HepG2 (cell line): Measurements from ENCODE around the gene HACL1. TPM values are rescaled to one million over a fixed set of nuclear protein-coding genes. Genes with fewer than 3 reads are reported as not detected.

Experiments used
- ASH2L ChIP-seq: fragments of 300-600, 200-600 bp; sonication (generic); IDR thresholded peaks from 2 replicates; pipeline ENCODE4 v1.7.0; 2017; ENCODE audit warnings: low read depth, mild to moderate bottlenecking, moderate library complexity, mixed read lengths, low read length; ENCODE audit not compliant: insufficient read length
- ESRRA ChIP-seq: sonication (generic); formaldehyde crosslinking; IDR thresholded peaks from 2 replicates; pipeline ENCODE4 v1.5.1; 2020; ENCODE audit warnings: mild to moderate bottlenecking, low read depth, missing genetic modification reagents
- FOXJ3 ChIP-seq: sonication (generic); formaldehyde crosslinking; IDR thresholded peaks from 2 replicates; pipeline ENCODE4 v1.4.0; 2020; ENCODE audit warnings: missing genetic modification reagents, mild to moderate bottlenecking, borderline replicate concordance
- FOXP1 ChIP-seq, 2 experiments: fragments of 450-650 bp in 1 of 2; IDR thresholded peaks; 2 replicates each; pipeline ENCODE4 v1.6.1; 2017 to 2018; ENCODE audit warnings: antibody characterized with exemption in 1 of 2
- HNF1B ChIP-seq: sonication (generic); formaldehyde crosslinking; IDR thresholded peaks from 2 replicates; pipeline ENCODE4 v1.5.1; 2020; ENCODE audit warnings: mild to moderate bottlenecking, moderate library complexity, missing genetic modification reagents
- IKZF5 ChIP-seq: IDR thresholded peaks from 2 replicates; pipeline ENCODE4 v1.6.1; 2018; ENCODE audit warnings: missing genetic modification reagents, mild to moderate bottlenecking, missing compliant biosample characterization
- NFYB ChIP-seq: sonication (generic); formaldehyde crosslinking; IDR thresholded peaks from 2 replicates; pipeline ENCODE4 v1.4.0; 2020; ENCODE audit warnings: missing genetic modification reagents
- NFYC ChIP-seq: IDR thresholded peaks from 2 replicates; pipeline ENCODE4 v1.6.1; 2016; ENCODE audit warnings: missing genetic modification reagents, missing compliant biosample characterization
- PBX2 ChIP-seq: IDR thresholded peaks from 2 replicates; pipeline ENCODE4 v1.6.1; 2016; ENCODE audit warnings: control low read depth
- ZFP36 ChIP-seq: fragments of 150-350 bp; IDR thresholded peaks from 2 replicates; pipeline ENCODE4 v1.6.1; 2018; ENCODE audit warnings: borderline replicate concordance, low read length, low read depth; ENCODE audit not compliant: partially characterized antibody
- ZNF644 ChIP-seq: IDR thresholded peaks from 2 replicates; pipeline ENCODE4 v1.6.1; 2016; ENCODE audit warnings: low read depth
- polyA plus RNA-seq, 8 experiments: library from polyadenylated mRNA; depleted of rRNA in 3 of 8; stranded (reverse) in 7 of 8; unstranded in 1 of 8; fragments of >200 nt; fragmentation: Illumina TruSeq in 4 of 8; extraction: Trizol in 4 of 8; gene quantifications; 2 replicates each; pipeline versions ENCODE4 v1.2.1 to v1.2.3, GENCODE V29; 2011 to 2016; ENCODE audit warnings: low read depth in 4 of 8, missing spikeins in 1 of 8, mixed read lengths in 1 of 8; ENCODE audit not compliant: insufficient read depth in 1 of 8
- total RNA-seq, 5 experiments: library from RNA; depleted of rRNA; stranded (reverse); fragments of >200 nt; fragmentation: Illumina TruSeq; extraction: Trizol; gene quantifications; 2 replicates each; pipeline ENCODE4 v1.2.3, GENCODE V29; 2016; ENCODE audit warnings: low read depth in 1 of 5
- TF ChIP-seq, protein P1 (sequence below), 2 experiments: sonication (generic) in 1 of 2; formaldehyde crosslinking in 1 of 2; IDR thresholded peaks; 2 replicates each; pipeline versions ENCODE4 v1.4.0 to v1.6.1; 2016 to 2020; ENCODE audit warnings: borderline replicate concordance in 1 of 2, low read depth in 1 of 2, mild to moderate bottlenecking in 1 of 2, missing genetic modification reagents in 1 of 2

HACL1 gene
- total and polyA plus RNA-seq, 2 of the 13 experiments (the other 11 are each of a cell fraction or from before 2014, with no cell fraction given) = 22.1 to 25.7 TPM

GRCh38 chr3:15553749-15554148 lies 47.6 kb downstream of the HACL1 start (continued):
- TF ChIP-seq HNF1B (CRISPR knock-in tag) (0 out of 2 replicates have a peak, but pooled peaks have one; percentile 30), NFYC (CRISPR knock-in tag) (peak; percentile 35; the same call in 1 of the 2 replicates), ZFP36 (no peak), FOXJ3 (peak; percentile 20; the same call in 1 of the 2 replicates), NFYB (peak; percentile 44), ASH2L (peak; percentile 31), IKZF5 (CRISPR knock-in tag) (0 out of 2 replicates have a peak, but pooled peaks have one; percentile 31), ZNF644 (CRISPR knock-in tag) (peak; percentile 50; the same call in 1 of the 2 replicates), PBX2 (CRISPR knock-in tag) (peak; percentile 26; the same call in 1 of the 2 replicates), ESRRA (CRISPR knock-in tag) (peak; percentile 91), FOXP1 (IDR thresholded peaks at IDR 0.05) (no peak), FOXP1 (CRISPR knock-in tag; IDR thresholded peaks at IDR 0.05) (peak; percentile 63)
- TF ChIP-seq, protein P1, sequence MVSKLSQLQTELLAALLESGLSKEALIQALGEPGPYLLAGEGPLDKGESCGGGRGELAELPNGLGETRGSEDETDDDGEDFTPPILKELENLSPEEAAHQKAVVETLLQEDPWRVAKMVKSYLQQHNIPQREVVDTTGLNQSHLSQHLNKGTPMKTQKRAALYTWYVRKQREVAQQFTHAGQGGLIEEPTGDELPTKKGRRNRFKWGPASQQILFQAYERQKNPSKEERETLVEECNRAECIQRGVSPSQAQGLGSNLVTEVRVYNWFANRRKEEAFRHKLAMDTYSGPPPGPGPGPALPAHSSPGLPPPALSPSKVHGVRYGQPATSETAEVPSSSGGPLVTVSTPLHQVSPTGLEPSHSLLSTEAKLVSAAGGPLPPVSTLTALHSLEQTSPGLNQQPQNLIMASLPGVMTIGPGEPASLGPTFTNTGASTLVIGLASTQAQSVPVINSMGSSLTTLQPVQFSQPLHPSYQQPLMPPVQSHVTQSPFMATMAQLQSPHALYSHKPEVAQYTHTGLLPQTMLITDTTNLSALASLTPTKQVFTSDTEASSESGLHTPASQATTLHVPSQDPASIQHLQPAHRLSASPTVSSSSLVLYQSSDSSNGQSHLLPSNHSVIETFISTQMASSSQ (IDR thresholded peaks at IDR 0.05; ENCODE audit: low read depth) = peak; percentile 64
- TF ChIP-seq, protein P1 (CRISPR knock-in tag; IDR thresholded peaks at IDR 0.05; ENCODE audit: borderline replicate concordance) = no peak
